DND-41 (cell line): Measurements from ENCODE around the gene VOPP1.

ENCODE experiments used
- ATAC-seq: fragments of 200-7000 bp; cut with Tn5 transposase; 3 replicates; pipeline ENCODE4 v1.9.1; 2021; ENCODE audit warnings: low read depth; ENCODE audit not compliant: insufficient read depth
- DNase-seq: peaks from one replicate; pipeline ENCODE4 v3.0.0-alpha.2; 2020
- H2AFZ ChIP-seq: 2 replicates; pipeline ENCODE4 v1.6.0; 2012; ENCODE audit warnings: low read depth, low read length
- H3K27ac ChIP-seq: 2 replicates; pipeline ENCODE4 v1.5.1; 2012; ENCODE audit warnings: low read length, inconsistent platforms
- H3K27me3 ChIP-seq: fragments of 200-600 bp; sonication (generic); 2 replicates; pipeline ENCODE4 v1.6.0; 2012; ENCODE audit warnings: low read length, mild to moderate bottlenecking, inconsistent platforms; ENCODE audit not compliant: insufficient read depth, poor library complexity
- H3K36me3 ChIP-seq: 2 replicates; pipeline ENCODE4 v1.5.1; 2012; ENCODE audit warnings: low read length, inconsistent platforms; ENCODE audit not compliant: insufficient read depth
- H3K4me1 ChIP-seq: 2 replicates; pipeline ENCODE4 v1.5.1; 2012; ENCODE audit warnings: mild to moderate bottlenecking, low read length; ENCODE audit not compliant: insufficient read depth
- H3K4me2 ChIP-seq: 2 replicates; pipeline ENCODE4 v1.6.0; 2012; ENCODE audit warnings: mild to moderate bottlenecking, moderate library complexity, low read length, inconsistent platforms; ENCODE audit not compliant: insufficient read depth
- H3K4me3 ChIP-seq, 2 experiments: fragments of 200-600 bp in 1 of 2; shearing (Covaris generic) in 1 of 2; 2 replicates each; pipeline ENCODE4 v1.5.1; 2012 to 2016; ENCODE audit warnings: inconsistent platforms in 2 of 2, low read length in 2 of 2, mild to moderate bottlenecking in 2 of 2, low read depth in 1 of 2, moderate library complexity in 1 of 2
- H3K79me2 ChIP-seq: 2 replicates; pipeline ENCODE4 v1.6.0; 2012; ENCODE audit warnings: low read length, inconsistent platforms; ENCODE audit not compliant: insufficient read depth
- H3K9ac ChIP-seq: 2 replicates; pipeline ENCODE4 v1.6.0; 2012; ENCODE audit warnings: low read depth, mild to moderate bottlenecking, inconsistent platforms, low read length, moderate library complexity
- H3K9me3 ChIP-seq: 2 replicates; pipeline ENCODE4 v1.5.1; 2012; ENCODE audit warnings: low read length, moderate library complexity, mild to moderate bottlenecking, inconsistent platforms; ENCODE audit not compliant: insufficient read depth, severe bottlenecking
- H4K20me1 ChIP-seq: 2 replicates; pipeline ENCODE4 v1.6.0; 2012; ENCODE audit warnings: low read length; ENCODE audit not compliant: insufficient read depth
- EZH2 ChIP-seq: IDR thresholded peaks from 3 replicates; pipeline ENCODE4 v1.6.1; 2012; ENCODE audit warnings: borderline replicate concordance, low read depth, mild to moderate bottlenecking, moderate library complexity, low read length, inconsistent platforms; ENCODE audit not compliant: severe bottlenecking
- TF ChIP-seq, protein P1 (sequence below): IDR thresholded peaks from 2 replicates; pipeline ENCODE4 v1.5.1; 2012; ENCODE audit warnings: borderline replicate concordance, low read length, moderate library complexity, mild to moderate bottlenecking; ENCODE audit not compliant: poor library complexity, severe bottlenecking; ENCODE audit errors: extremely low read depth

The VOPP1 gene

DNA sequence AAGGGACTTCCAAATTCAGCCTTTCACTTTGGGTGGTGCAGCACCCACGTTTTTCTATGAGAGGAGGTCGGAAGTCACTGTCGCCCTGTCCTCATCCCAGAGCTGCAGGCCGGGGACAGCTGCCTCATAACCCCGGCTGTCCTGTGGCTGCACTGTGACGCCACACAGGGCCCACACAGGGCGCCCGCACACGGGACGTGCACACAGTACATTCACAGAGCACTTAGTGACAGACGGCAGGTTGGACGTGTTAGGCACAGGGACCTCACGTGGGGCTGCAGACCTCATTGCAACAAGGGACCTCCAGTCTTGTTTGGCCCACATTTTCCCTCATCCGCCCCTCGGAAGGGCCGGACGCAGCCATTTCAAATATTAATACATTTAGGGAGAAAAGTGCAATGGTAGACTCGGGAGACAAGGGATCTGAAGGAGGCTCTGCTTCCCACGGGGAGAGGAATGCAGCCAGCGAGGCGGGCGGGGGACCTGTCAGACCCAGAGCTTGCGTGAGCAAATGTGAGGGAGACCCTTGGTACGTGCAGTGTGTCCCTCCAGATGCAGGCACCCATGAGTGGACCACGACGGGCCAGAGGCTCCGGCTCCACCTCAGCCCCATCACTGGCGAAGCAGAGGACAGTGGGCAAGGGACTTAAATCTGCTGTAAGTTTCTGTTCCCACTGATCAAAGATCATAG, 86.7 kb downstream of the VOPP1 start:
- ATAC-seq (no peak), DNase-seq (no peak)
- no peak for TF ChIP-seq EZH2
- TF ChIP-seq, protein P1, sequence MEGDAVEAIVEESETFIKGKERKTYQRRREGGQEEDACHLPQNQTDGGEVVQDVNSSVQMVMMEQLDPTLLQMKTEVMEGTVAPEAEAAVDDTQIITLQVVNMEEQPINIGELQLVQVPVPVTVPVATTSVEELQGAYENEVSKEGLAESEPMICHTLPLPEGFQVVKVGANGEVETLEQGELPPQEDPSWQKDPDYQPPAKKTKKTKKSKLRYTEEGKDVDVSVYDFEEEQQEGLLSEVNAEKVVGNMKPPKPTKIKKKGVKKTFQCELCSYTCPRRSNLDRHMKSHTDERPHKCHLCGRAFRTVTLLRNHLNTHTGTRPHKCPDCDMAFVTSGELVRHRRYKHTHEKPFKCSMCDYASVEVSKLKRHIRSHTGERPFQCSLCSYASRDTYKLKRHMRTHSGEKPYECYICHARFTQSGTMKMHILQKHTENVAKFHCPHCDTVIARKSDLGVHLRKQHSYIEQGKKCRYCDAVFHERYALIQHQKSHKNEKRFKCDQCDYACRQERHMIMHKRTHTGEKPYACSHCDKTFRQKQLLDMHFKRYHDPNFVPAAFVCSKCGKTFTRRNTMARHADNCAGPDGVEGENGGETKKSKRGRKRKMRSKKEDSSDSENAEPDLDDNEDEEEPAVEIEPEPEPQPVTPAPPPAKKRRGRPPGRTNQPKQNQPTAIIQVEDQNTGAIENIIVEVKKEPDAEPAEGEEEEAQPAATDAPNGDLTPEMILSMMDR, result no peak
- no peaks in the 10 kb centered on the region for H3K4me1 ChIP-seq
- peaks cover 53% of the 10 kb centered on the region for H4K20me1 ChIP-seq
- H3K27ac ChIP-seq, result no peak overlapping the region
- peaks cover 85% of the 10 kb centered on the region for H3K36me3 ChIP-seq
- H3K4me3 ChIP-seq, result no peak overlapping the region
- H3K4me2 ChIP-seq, result no peak overlapping the region
- H3K9ac ChIP-seq, result no peak overlapping the region
- H3K27me3 ChIP-seq, result no peaks in the 10 kb centered on the region
- no peak overlapping the region for H2AFZ ChIP-seq
- peaks cover 33% of the 10 kb centered on the region for H3K79me2 ChIP-seq
- no peaks in the 10 kb centered on the region for H3K9me3 ChIP-seq

DNA sequence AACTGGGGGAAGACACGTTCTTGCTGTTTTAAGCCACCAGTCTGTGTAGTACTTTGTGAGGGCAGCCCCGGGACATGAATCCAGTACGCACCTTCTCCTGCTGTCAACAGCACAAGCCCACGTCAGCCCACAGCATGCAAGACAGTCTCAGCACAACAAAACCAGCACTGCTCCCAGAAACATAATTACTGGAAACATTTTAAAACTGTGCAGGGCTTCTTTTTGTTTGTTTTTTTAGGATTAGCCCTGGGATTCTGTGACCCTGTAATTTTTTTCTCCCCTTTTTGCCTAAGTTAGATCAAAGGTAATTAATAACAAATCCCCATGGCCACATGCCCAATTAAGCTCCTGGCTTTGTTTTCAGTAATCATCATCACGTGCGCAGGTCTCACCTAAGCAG, 87.5 kb downstream of the VOPP1 start:
- Histone ChIP-seq H3K79me2 (peaks cover 32% of the 10 kb centered on the region), H3K9me3 (no peaks in the 10 kb centered on the region), H3K9ac (no peak overlapping the region), H3K36me3 (peaks cover 79% of the 10 kb centered on the region), H3K4me3 (no peak overlapping the region), H3K4me2 (no peak overlapping the region), H3K4me1 (no peaks in the 10 kb centered on the region), H3K27me3 (no peaks in the 10 kb centered on the region), H2AFZ (no peak overlapping the region), H4K20me1 (peaks cover 50% of the 10 kb centered on the region), H3K27ac (no peak overlapping the region; the same call in 1 of the 2 replicates)
- DNase-seq (no peak), ATAC-seq (no peak)
- TF ChIP-seq, protein P1, result no peak
- no peak for TF ChIP-seq EZH2

DNA sequence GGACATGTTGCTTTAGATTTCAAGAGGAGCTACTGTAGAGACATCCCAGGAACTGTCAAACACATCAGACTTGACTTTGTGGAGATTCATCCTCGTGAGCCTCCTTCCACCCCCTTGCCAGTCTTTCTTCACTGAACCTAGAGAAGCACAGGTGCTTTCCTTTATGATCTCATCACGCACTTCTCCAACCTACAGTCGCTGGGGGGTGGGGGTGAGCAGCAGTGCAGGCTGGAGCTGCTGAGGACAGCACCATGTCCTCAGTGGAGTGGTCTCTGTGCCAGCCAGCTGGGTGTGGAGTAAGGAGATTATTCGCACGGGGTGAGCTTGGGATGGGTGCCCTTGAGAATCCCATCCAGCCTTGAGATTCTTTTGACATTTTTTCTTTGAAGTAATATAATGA, 88.1 kb downstream of the VOPP1 start:
- Histone ChIP-seq H3K79me2 (peaks cover 33% of the 10 kb centered on the region), H3K4me2 (no peak overlapping the region), H3K4me3 (no peak overlapping the region), H3K4me1 (no peaks in the 10 kb centered on the region), H3K27me3 (no peaks in the 10 kb centered on the region), H3K9ac (no peak overlapping the region), H4K20me1 (peaks cover 45% of the 10 kb centered on the region), H3K9me3 (no peaks in the 10 kb centered on the region), H2AFZ (no peak overlapping the region), H3K36me3 (peaks cover 74% of the 10 kb centered on the region), H3K27ac (no peak overlapping the region; the same call in 1 of the 2 replicates)
- DNase-seq (no peak), ATAC-seq (no peak)
- TF ChIP-seq, protein P1, result no peak
- TF ChIP-seq EZH2, result no peak
